ENCODE results near the gene INPP5D. TPM values are rescaled to one million over a fixed set of nuclear protein-coding genes. Genes with fewer than 3 reads are reported as not detected.

Gene INPP5D
- total and polyA plus RNA-seq, 2 donors (not counting 1 experiment from before 2014, with no cell fraction given), result 152 to 444 TPM

- Histone ChIP-seq H3K4me2 (replicated peaks; ENCODE audit: low read depth, low read length, poor library complexity, severe bottlenecking) (no peak overlapping the region), H3K4me3 (ENCODE audit: control extremely low read depth in 1 of 5, extremely low read depth in 1 of 5, insufficient read depth in 1 of 5, low read depth in 2 of 5, low read length in 4 of 5) (no peak overlapping the region), H3K4me1 (ENCODE audit: control insufficient read depth in 2 of 2, insufficient read depth in 2 of 2, low read length in 2 of 2) (no peaks in the 10 kb centered on the region), H4K20me1 (ENCODE audit: control insufficient read depth, insufficient read depth, low read length, poor library complexity, severe bottlenecking) (no peaks in the 10 kb centered on the region), H2AFZ (ENCODE audit: insufficient read depth, low read depth, low read length, poor library complexity, severe bottlenecking) (no peak overlapping the region), H3K79me2 (ENCODE audit: control insufficient read depth, insufficient read depth, low read length) (no peaks in the 10 kb centered on the region), H3K36me3 (replicated peaks in 1 of 2; ENCODE audit: control extremely low read depth in 1 of 2, control insufficient read depth in 1 of 2, extremely low read depth in 1 of 2, insufficient read depth in 2 of 2, low read length in 1 of 2) (no peaks in the 10 kb centered on the region), H3K27me3 (replicated peaks in 1 of 4; ENCODE audit: control extremely low read depth in 1 of 4, control insufficient read depth in 3 of 4, insufficient read depth in 4 of 4, low read length in 3 of 4) (no peaks in the 10 kb centered on the region), H3K9me3 (ENCODE audit: control extremely low read depth in 1 of 3, control insufficient read depth in 2 of 3, insufficient read depth in 1 of 3, low read length in 2 of 3) (no peaks in the 10 kb centered on the region), H3K9ac (ENCODE audit: low read length) (no peak overlapping the region), H3K27ac (ENCODE audit: low read length in 2 of 2) (no peak overlapping the region)
- DNase-seq (no peak), ATAC-seq (ENCODE audit: low read depth) (no peak)
- TF ChIP-seq EZH2 (IDR thresholded peaks at IDR 0.05; ENCODE audit: borderline replicate concordance, insufficient read depth, low read depth, low read length, poor library complexity, severe bottlenecking), result no peak
- no peak for TF ChIP-seq CTCF (IDR thresholded peaks at IDR 0.05)
- H3K9me3 Mint-ChIP-seq (ENCODE audit: insufficient read depth), result no peaks in the 10 kb centered on the region
- 96% methylated on average over 23 of the region's 23 CpGs for WGBS (ENCODE audit: insufficient coverage)
- H3K4me1 Mint-ChIP-seq, result no peaks in the 10 kb centered on the region
- intact Hi-C loops (cut with micrococcal nuclease), result no loop called here
- no peak overlapping the region for H3K4me3 Mint-ChIP-seq
- H3K27ac Mint-ChIP-seq, result no peak overlapping the region
- ChIA-PET POLR2A (no interaction called here), CTCF (interaction anchor here (1.0 kb wide), 1 partner anchor 18 kb away, joined by 3 read pairs; no protein-coding TSS in a partner anchor)
- H3K27me3 Mint-ChIP-seq, result peaks cover 6% of the 10 kb centered on the region
These were observed 24.5 kb upstream of the INPP5D start for GRCh38 chr2:233035426-233036161.

DNA sequence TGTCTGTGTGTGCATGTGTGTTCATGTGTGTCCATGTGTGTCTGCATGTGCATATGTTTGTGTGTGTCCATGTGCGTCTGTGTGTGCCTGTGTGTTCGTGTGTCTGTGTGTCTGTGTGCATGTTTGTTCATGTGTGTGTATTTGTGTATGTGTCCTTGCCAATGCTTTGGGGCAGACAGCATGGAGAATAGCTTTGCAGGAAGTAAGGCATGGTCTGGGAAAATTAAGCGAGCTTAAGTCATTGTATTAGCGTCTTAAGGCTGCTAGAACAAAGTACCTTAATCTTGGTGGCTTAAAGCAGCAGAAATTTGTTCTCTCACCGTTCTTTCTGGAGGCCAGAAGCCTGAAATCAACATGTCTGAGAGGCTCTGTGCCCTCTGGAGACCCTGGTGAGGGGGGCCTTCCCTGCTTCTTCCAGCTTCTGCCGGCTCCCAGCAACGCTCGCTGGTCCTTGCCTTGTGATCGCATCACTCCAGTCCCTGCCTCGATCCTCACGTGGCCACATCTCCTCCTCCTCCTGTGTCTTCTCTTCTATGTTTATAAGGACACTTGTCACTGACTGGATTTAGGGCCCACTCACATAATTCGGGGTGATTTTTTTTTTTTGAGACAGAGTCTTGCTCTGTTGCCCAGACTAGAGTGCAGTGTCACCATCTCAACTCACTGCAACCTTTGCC, 23.8 kb upstream of the INPP5D start:
- POLR2A ChIA-PET, result no interaction called here
- Mint-ChIP-seq H3K9me3 (ENCODE audit: insufficient read depth) (no peaks in the 10 kb centered on the region), H3K4me3 (no peak overlapping the region), H3K4me1 (no peaks in the 10 kb centered on the region), H3K27ac (no peak overlapping the region), H3K27me3 (peaks cover 10% of the 10 kb centered on the region)
- no peaks in the 10 kb centered on the region for H3K79me2 ChIP-seq (ENCODE audit: control insufficient read depth, insufficient read depth, low read length)
- WGBS (ENCODE audit: insufficient coverage), result 96% methylated on average over 11 of the region's 12 CpGs
- ATAC-seq (ENCODE audit: low read depth), result no peak
- no peak for DNase-seq
- H2AFZ ChIP-seq (ENCODE audit: insufficient read depth, low read depth, low read length, poor library complexity, severe bottlenecking), result no peak overlapping the region
- H3K4me2 ChIP-seq (replicated peaks; ENCODE audit: low read depth, low read length, poor library complexity, severe bottlenecking), result no peak overlapping the region
- TF ChIP-seq CTCF (IDR thresholded peaks at IDR 0.05) (no peak), EZH2 (IDR thresholded peaks at IDR 0.05; ENCODE audit: borderline replicate concordance, insufficient read depth, low read depth, low read length, poor library complexity, severe bottlenecking) (no peak)
- H4K20me1 ChIP-seq (ENCODE audit: control insufficient read depth, insufficient read depth, low read length, poor library complexity, severe bottlenecking), result no peaks in the 10 kb centered on the region
- no peak overlapping the region for H3K9ac ChIP-seq (ENCODE audit: low read length)
- H3K36me3 ChIP-seq (replicated peaks in 1 of 2; ENCODE audit: control extremely low read depth in 1 of 2, control insufficient read depth in 1 of 2, extremely low read depth in 1 of 2, insufficient read depth in 2 of 2, low read length in 1 of 2), result no peaks in the 10 kb centered on the region
- no peak overlapping the region for H3K27ac ChIP-seq (ENCODE audit: low read length in 2 of 2)
- H3K9me3 ChIP-seq (ENCODE audit: control extremely low read depth in 1 of 3, control insufficient read depth in 2 of 3, insufficient read depth in 1 of 3, low read length in 2 of 3), result no peaks in the 10 kb centered on the region
- no peaks in the 10 kb centered on the region for H3K4me1 ChIP-seq (ENCODE audit: control insufficient read depth in 2 of 2, insufficient read depth in 2 of 2, low read length in 2 of 2)
- H3K4me3 ChIP-seq (ENCODE audit: control extremely low read depth in 1 of 5, extremely low read depth in 1 of 5, insufficient read depth in 1 of 5, low read depth in 2 of 5, low read length in 4 of 5), result no peak overlapping the region
- no peaks in the 10 kb centered on the region for H3K27me3 ChIP-seq (replicated peaks in 1 of 4; ENCODE audit: control extremely low read depth in 1 of 4, control insufficient read depth in 3 of 4, insufficient read depth in 4 of 4, low read length in 3 of 4)
- CTCF ChIA-PET, result no interaction called here
- intact Hi-C loops (cut with micrococcal nuclease), result no loop called here
